Forelimb muscle (tissue), 1 donor: ENCODE results near the gene TEX12. TPM values are rescaled to one million over a fixed set of nuclear protein-coding genes. Genes with fewer than 3 reads are reported as not detected.

Source experiments
- DNase-seq: peaks from one replicate; pipeline ENCODE4 v3.0.0-alpha.2; 2013; ENCODE audit warnings: low read depth
- polyA plus RNA-seq: library from polyadenylated mRNA; unstranded; fragments of 120-200 nt; gene quantifications from one replicate; pipeline ENCODE4 v1.2.1, GENCODE V29; 2013; ENCODE audit not compliant: insufficient read length

The TEX12 gene
- polyA plus RNA-seq, 1 donor: 0.33 TPM

- DNase-seq: no peak
Measured at GRCh38 chr11:112211536-112211935, 44.4 kb downstream of the TEX12 start.

GRCh38 chr11:112212290-112212689 is 45.1 kb downstream of the TEX12 start:
- no peak for DNase-seq

- no peak for DNase-seq
Measured at GRCh38 chr11:112212710-112213109, 45.5 kb downstream of the TEX12 start.

- no peak for DNase-seq
Measured at GRCh38 chr11:112213753-112214152, 46.6 kb downstream of the TEX12 start.

DNA sequence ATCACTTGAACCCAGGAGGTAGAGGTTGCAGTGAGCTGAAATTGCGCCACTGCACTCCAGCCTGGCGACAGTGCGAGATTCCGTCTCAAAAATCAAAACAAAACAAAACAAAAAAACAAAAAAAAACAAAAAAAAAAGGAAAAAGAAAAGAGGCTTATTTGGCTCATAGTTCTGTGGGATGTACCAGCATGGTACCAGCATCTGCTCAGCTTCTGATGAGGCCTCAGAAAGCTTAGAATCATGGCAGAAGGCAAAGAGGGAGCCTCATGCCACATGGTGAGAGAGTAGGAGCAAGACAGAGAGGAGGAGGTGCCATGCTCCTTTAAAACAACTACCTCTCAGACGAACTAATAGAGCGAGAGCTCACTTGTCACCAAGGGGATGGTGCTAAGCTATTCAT is 48.4 kb downstream of the TEX12 start:
- DNase-seq: no peak

- no peak for DNase-seq
Measured at GRCh38 chr11:112216561-112217105, 49.5 kb downstream of the TEX12 start.

DNA sequence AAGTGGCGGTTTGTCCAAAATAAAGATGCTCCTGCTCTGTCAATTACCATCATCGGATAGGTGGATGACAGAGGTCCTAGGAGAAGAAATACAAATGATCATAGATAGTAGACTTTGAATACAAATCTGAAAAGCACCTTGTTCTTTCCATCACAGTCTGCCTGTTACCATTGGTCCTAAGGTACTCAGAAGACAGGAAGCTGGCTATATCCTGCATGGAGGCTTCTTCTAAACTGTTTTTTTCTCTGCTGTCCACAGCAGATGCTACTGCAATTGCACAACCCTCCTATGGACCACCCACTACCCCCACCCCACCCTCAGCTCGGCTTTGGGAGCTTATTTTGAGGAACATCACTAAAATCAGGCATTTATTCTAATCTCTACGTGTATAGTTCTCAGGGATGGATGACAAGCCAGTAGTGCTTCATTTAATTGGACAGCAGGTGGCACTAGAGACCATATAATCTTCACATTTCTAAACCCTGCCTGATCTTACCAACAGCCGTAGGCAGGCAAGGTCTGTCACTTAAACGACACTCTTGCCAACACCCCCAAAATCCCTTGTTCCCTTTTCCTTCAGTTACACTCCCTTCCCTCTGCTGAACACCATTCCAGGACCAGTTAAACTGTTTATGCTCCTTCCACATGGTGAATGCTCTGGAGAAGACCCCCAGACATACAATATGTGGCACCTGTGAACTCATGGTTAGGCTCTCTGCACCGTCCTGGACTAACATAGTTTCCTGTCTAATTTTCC is 52.5 kb downstream of the TEX12 start:
- peak; percentile 67 for DNase-seq

DNA sequence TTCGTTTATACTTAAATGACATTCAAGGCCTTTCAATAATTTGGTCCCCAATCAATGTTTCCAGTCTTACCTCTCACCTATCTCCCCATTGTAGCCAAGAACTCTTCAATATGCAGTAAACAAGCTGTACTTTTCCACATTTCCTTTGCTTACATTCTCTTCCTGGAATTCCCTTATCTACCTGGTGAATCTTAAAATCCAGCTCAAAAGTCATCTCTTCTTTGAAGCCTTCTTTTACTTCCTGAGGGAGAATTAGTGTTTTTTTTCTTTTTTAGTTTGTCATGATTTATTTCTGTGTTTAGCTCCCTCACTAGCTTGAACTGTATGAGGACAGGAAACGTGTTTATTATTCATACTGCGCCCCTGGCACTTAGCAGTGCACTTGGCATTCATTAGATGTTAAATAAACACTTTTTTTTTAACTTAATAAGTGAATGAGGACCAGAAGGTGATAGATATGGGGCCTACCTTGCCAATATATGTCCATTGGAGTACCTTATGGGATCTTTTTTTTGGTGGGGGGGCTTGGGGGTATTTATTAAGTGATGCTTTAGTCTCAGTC is 54.2 kb downstream of the TEX12 start:
- no peak for DNase-seq

Other genes starting within 250 kb of the TEX12 start
- 3.1 TPM for gene C11orf52, start 248.5 kb upstream of the TEX12 start, polyA plus RNA-seq
- gene DIXDC1, start 230.0 kb upstream of the TEX12 start, polyA plus RNA-seq: 19.6 TPM
- 39.5 TPM for gene DLAT, start 142.0 kb upstream of the TEX12 start, polyA plus RNA-seq
- 1.1 TPM for gene PIH1D2, start 93.4 kb upstream of the TEX12 start, polyA plus RNA-seq
- 27.7 TPM for gene NKAPD1, start 93.1 kb upstream of the TEX12 start, polyA plus RNA-seq
- 48.5 TPM for gene TIMM8B, start 80.6 kb upstream of the TEX12 start, polyA plus RNA-seq
- gene SDHD, start 80.5 kb upstream of the TEX12 start, polyA plus RNA-seq: 92.7 TPM
- gene IL18, start 3.3 kb upstream of the TEX12 start, polyA plus RNA-seq: 0.40 TPM
- 9.0 TPM for gene BCO2, start 8.1 kb downstream of the TEX12 start, polyA plus RNA-seq
- gene PTS, start 59.1 kb downstream of the TEX12 start, polyA plus RNA-seq: 20.4 TPM
- not detected for gene PLET1, start 93.5 kb downstream of the TEX12 start, polyA plus RNA-seq